HG03469 (cell line): Measurements from ENCODE around the gene ASTN2.

Experiments used
- ATAC-seq: cut with Tn5 transposase; IDR thresholded peaks from one replicate; pipeline ENCODE4 v1.9.1; 2021; ENCODE audit warnings: mild to moderate bottlenecking, moderate library complexity, moderate number of reproducible peaks; ENCODE audit not compliant: unreplicated experiment

Gene ASTN2

DNA sequence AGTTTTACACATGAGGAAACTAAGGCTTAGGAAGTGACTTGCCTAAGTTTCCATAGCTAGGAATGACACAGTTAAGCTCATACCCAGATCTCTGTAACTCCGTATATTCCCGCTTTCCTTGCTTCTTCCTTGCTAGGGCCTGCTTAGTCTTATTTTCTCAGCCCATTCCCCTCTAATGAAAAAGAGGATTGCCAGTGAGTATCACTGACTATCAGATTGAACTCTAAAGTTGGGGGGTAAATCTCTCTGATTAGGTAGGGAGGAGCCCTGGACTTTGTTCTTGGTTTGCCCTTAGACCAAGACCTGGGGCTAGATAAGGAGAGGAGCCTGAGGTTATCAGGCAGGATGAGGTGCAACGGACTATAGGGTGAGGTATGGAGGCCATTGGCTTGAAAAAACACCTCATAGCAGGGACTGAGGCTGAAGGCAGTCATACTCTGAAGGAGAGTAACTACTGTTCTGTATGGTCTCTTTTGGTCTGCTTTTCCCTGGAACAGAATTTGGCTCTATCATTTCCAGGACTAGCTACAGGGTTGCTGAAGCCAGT lies 725.3 kb downstream of the ASTN2 start:
- ATAC-seq, result no peak

DNA sequence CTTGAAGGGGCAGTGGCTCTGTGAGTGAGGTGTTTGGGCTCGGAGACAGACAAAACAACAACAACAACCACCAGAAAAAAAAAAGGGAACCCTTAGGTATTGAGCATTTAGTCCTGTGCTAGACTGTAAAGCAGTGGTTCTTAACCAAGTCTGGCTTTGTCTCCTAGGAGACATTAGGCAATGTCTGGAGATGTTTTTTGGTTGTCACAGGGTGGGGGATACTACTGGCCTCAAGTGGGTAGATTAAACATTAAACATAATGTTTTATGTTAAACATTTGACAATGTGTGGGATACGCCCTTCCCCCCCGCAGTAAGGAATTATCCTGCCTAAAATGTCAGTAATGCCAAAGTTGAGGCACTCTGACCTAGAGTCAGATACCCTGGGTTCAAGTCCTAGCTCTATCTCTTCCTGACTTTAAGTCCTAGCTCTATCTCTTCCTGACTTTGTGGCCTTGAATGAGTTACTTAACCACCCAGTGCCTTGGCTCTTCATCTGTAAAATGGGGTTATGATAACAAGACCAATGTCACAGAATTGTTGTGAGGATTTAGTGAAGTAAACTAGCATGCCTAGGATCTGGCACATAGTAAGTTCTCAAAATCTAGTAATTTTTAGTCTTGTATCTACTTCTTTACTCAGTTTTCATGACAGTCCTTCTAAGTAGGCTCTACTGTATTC lies 725.9 kb downstream of the ASTN2 start:
- ATAC-seq, result no peak

- ATAC-seq, result no peak
Measured at GRCh38 chr9:116687754-116688135, 727.1 kb downstream of the ASTN2 start.

DNA sequence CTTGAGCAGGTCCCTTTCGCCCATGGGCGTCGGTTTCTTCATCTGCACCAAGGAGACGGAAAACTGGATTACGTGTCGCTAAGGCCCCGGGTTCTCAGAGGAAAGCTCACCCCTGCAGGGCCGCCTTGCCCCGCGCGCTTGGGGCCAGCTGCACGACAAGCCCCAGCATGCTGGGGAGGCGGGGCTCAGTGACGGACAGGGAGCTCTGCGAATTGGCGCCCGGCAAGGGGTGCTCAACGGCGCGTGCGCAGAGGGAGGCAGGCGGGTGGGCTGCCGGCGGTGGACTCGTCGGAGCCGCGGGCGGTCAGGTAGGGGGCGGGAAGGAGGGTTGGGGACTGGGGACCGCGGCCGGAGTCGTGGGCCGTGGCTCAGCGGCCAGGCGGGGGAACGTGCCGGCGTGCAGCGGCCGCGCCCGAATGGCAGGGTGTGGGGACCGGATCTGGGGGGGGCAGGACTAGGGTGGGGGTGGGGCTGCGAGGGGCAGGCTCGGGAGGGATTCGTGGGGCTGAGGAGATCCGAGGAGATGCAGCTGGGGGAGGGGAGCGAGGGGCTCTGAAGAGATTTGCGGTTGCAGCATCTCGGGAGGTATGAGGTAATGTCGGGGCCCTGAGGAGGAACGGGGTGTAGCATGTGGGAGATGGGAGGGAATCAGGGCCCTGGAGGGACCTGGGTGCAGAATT lies 727.6 kb downstream of the ASTN2 start, which contains the start of gene TRIM32:
TSS of gene TRIM32 (plus strand) at position 232 of the 680 bp plus-strand sequence. CDS start 10,438 bp downstream, outside the sequence.
- peak; percentile 98 for ATAC-seq

- ATAC-seq, result peak; percentile 24
Measured at GRCh38 chr9:116686693-116687073, 728.2 kb downstream of the ASTN2 start.

- ATAC-seq, result no peak
Measured at GRCh38 chr9:116686135-116686534, 728.7 kb downstream of the ASTN2 start.

- ATAC-seq, result no peak
Measured at GRCh38 chr9:116685166-116685565, 729.7 kb downstream of the ASTN2 start.

DNA sequence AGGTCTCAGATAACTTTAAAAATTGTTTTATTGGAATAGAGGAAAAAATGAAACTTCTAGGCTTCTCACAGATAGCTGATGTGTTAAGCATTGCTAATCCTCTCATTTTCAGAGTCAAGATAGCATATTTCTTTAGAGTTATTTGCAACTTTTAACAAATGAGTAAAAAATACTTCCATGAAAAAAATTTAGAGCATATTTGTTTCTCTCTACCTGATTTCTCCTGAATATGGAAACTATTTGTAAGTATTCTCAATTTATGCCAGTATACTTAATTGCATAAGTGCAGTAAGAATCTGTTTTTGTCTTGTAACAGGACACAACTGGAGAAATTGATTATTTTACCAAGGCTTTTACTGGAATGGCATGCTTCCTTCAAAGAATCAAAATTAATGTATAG lies 731.3 kb downstream of the ASTN2 start:
- ATAC-seq, result no peak

GRCh38 chr9:116674210-116674980 lies 740.5 kb downstream of the ASTN2 start:
- ATAC-seq, result no peak

DNA sequence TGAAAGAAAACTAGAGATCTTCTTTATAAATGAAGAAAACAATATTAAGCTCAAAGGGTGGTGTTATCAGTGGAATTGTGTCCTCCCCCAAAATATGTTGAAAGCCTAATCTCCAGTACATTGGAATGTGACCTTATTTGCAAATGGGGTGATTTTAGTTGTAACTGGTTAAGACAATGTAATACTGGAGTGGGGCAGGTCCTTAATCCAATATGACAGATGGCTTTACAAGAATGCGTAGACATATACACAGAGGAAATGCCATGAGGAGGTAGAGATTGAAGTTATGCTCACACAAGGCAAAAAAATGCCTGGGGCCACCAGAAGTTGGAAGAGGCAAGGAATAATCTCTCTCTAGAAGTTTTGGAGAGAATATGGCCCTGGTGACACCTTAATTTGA lies 741.5 kb downstream of the ASTN2 start:
- no peak for ATAC-seq

DNA sequence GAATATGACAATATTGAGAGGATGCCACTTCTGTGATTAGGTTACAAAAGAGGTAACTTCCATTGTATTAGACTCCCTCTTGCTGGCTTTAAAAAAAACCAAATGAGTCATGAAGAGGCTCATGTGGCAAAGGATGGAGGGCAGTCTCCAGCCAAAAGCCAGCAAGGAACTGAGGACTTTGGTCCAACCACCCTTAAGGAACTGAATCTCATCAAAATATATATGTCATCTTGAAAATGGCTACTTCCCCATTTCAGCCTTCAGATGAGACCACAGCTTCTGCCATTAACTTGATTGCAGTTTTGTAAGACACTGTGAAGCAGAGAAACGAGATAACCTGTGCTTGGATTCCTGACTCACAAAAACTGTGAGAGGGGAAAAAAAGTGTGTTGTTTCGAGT lies 743.3 kb downstream of the ASTN2 start:
- ATAC-seq, result no peak

GRCh38 chr9:116668970-116669695 lies 745.7 kb downstream of the ASTN2 start:
- ATAC-seq, result no peak

DNA sequence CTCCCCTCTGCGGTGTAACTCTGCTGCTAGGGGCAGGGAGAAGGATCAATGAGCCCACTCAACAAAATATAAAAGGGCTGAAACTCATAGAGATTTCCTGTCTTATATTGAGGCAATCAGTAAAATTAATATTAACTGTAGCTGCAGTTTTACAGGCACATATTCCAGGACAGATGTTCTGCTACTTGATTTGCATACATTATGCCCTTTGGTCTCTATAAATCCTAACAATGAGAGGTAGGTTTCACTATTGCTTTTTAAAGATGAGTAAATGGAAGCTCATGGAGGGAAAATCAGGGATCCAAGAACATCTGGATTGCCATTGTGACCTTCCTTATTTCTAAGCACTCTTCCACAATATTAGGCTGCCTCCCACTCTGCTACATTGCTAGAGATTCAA lies 751.3 kb downstream of the ASTN2 start:
- ATAC-seq, result no peak

GRCh38 chr9:116662646-116663310 lies 752.1 kb downstream of the ASTN2 start:
- no peak for ATAC-seq

GRCh38 chr9:116661037-116661954 lies 753.6 kb downstream of the ASTN2 start:
- ATAC-seq, result peak; percentile 62

DNA sequence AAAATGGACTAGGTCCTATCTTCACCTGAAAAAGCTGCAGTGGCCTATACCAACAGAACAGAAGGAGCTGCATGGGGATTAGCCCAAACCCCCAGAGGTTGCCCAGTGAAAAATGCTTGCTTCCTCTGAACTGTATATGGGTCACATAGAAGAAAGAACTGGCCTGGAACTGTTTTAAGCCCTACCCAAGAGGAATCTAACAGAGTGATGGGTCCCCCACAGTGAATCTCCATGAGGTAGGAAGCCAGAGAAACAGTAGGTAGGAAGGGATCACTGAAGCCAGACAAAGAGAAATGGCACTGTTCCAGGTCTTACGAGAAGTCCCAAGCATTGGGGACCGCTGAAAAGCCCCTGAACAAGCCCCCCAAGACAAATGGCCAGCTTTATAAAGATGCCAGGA lies 756.6 kb downstream of the ASTN2 start:
- no peak for ATAC-seq

GRCh38 chr9:116656977-116657376 lies 757.9 kb downstream of the ASTN2 start:
- ATAC-seq, result no peak

- ATAC-seq, result no peak
Measured at GRCh38 chr9:116656501-116656971, 758.3 kb downstream of the ASTN2 start.

- ATAC-seq, result no peak
Measured at GRCh38 chr9:116654059-116654355, 760.9 kb downstream of the ASTN2 start.
